Ovary (tissue), 9 donors: ENCODE results near the gene MLF2. TPM values are rescaled to one million over a fixed set of nuclear protein-coding genes. Genes with fewer than 3 reads are reported as not detected.
A peak's percentile ranks its signal among the peaks of the same experiment; 100 is the strongest.

Experiments
- DNase-seq, 5 donors: peaks; one replicate each; pipeline ENCODE4 v3.0.0-alpha.2; 2019 to 2020
- H3K27ac ChIP-seq, 2 donors: fragments of 200-600 bp; one replicate each; pipeline versions ENCODE4 v1.5.1 to v1.8.0; 2019 to 2022
- H3K27me3 ChIP-seq: fragments of 200-600 bp; one replicate; pipeline ENCODE4 v1.8.0; 2022
- H3K36me3 ChIP-seq: fragments of 200-600 bp; sonication (generic); one replicate; pipeline ENCODE4 v1.5.1; 2019
- H3K4me1 ChIP-seq: one replicate; pipeline ENCODE4 v1.8.1; 2013; ENCODE audit warnings: mild to moderate bottlenecking, moderate library complexity; ENCODE audit not compliant: insufficient read depth
- H3K4me3 ChIP-seq: fragments of 200-600 bp; sonication (generic); one replicate; pipeline ENCODE4 v1.5.1; 2017
- H3K9me3 ChIP-seq, 2 donors: fragments of 200-600 bp in 1 of 2; sonication (generic) in 1 of 2; one replicate each; pipeline versions ENCODE4 v1.5.1 to v1.8.1; 2013 to 2019; ENCODE audit warnings: mild to moderate bottlenecking in 1 of 2, moderate library complexity in 1 of 2
- CTCF ChIP-seq, 3 donors: fragments of 450-650 bp in 2 of 3; fragments of 200-600 bp in 1 of 3; IDR thresholded peaks; one replicate each; pipeline versions ENCODE4 v1.5.1 to v1.8.0; 2016 to 2022; ENCODE audit warnings: antibody characterized with exemption in 3 of 3, mild to moderate bottlenecking in 1 of 3
- EP300 ChIP-seq: sonication (generic); formaldehyde crosslinking; IDR thresholded peaks from one replicate; pipeline ENCODE4 v1.6.1; 2017; ENCODE audit warnings: antibody characterized with exemption
- POLR2A ChIP-seq: fragments of 450-650 bp; IDR thresholded peaks from one replicate; pipeline ENCODE4 v1.6.1; 2017; ENCODE audit warnings: antibody characterized with exemption, mild to moderate bottlenecking, moderate library complexity
- WGBS, 3 donors: extraction: QIAGEN DNeasy Blood & Tissue Kit in 1 of 3; methylation state at CpG; one replicate each; pipeline versions ENCODE4 v1.1.5 to v1.1.7; 2013 to 2017; 5-methylcytosine and 5-hydroxymethylcytosine counted together
- intact Hi-C, 4 donors: fragments of 100-400 bp; cut with DNase I; formaldehyde crosslinking; loops; one replicate each; pipeline versions ENCODE4 v1.11.0 to v1.15.1; 2022 to 2023
- polyA plus RNA-seq, 2 donors: library from polyadenylated mRNA; stranded (reverse); fragments of 200-250 nt in 1 of 2; fragments of 350-450 nt in 1 of 2; fragmentation: Illumina TruSeq in 1 of 2; extraction: RNeasy Lipid Tissue Mini Kit (QIAGEN cat#74804) in 1 of 2; gene quantifications; one replicate each; pipeline ENCODE4 v1.2.3, GENCODE V29; 2013 to 2014
- total RNA-seq, 7 donors: library from RNA; depleted of rRNA in 2 of 7; stranded (reverse); fragments of >200 nt in 2 of 7; fragmentation: NEBNext Ultra II Directional in 3 of 7; extraction: Animal tissue kit (Norgen Biotek cat#: 25700) in 3 of 7; gene quantifications; one replicate each; pipeline versions ENCODE4 v1.1.0 to v1.2.4, GENCODE V29; 2016 to 2023
- donor health status: DM: no; HTN: no; CAD: no; lungs with moderate emphysema.
- donor health status: DM: no; HTN: no; CAD: no.
- donor health status: Bipolar disorder and iron deficiency.
- donor health status: DM: yes; HTN: yes; CAD: no.
- donor health status: DM: no; HTN: no; CAD: no.
- donor health status: DM: yes; HTN: yes; CAD: no.

The MLF2 gene
- total and polyA plus RNA-seq, 9 donors, result 64.1 to 162 (median 140) TPM

DNA sequence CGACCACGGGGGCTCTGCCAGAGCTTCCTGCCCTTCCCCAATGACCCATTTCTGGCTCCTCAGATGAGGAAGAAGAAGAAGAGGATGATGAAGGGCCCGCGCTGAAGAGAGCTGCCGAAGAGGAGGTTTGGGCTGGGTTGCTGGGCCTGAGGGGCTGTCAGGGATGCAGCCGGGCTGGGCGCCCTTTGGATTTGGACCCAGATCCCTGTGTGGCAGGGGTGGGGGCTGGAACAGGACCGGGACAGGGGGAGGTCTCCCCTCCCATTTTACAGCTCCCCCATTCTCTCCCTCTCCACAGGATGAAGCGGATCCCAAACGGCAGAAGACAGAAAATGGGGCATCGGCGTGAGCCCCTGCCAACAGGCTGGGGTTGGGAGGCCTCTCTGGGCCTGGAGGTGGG, 17.2 kb upstream of the MLF2 start:
- WGBS, 3 donors, result 65 to 74% (median 65%) methylated on average over 12 of the region's 12 CpGs
- intact Hi-C loops, result loop anchor here in 1 of 4 donors (10.0 kb wide), 1 partner anchor 215 kb away; the partner anchor contains the start of gene IFFO1
- Histone ChIP-seq H3K9me3 (no peaks in the 10 kb centered on the region), H3K4me1 (peaks cover 19% of the 10 kb centered on the region), H3K27ac (peak overlapping the region in 1 of 2 donors; percentile 22), H3K27me3 (no peaks in the 10 kb centered on the region), H3K36me3 (no peaks in the 10 kb centered on the region), H3K4me3 (no peak overlapping the region)
- TF ChIP-seq EP300 (no peak), POLR2A (no peak), CTCF (IDR thresholded peaks at IDR 0.05) (no peak)
- no peak for DNase-seq

- H3K9me3 ChIP-seq, result no peaks in the 10 kb centered on the region
- H3K36me3 ChIP-seq, result no peaks in the 10 kb centered on the region
- no peak overlapping the region for H3K4me3 ChIP-seq
- 26 to 39% (median 35%) methylated on average over 4 of the region's 4 CpGs for WGBS, 3 donors
- H3K27me3 ChIP-seq, result no peaks in the 10 kb centered on the region
- intact Hi-C loops, result loop anchor here in 1 of 4 donors (10.0 kb wide), 1 partner anchor 215 kb away; the partner anchor contains the start of gene IFFO1
- peak overlapping the region in 1 of 2 donors; percentile 91 for H3K27ac ChIP-seq
- DNase-seq, result no peak
- TF ChIP-seq EP300, result no peak
- TF ChIP-seq POLR2A, result no peak
- no peak for TF ChIP-seq CTCF (IDR thresholded peaks at IDR 0.05)
- peaks cover 21% of the 10 kb centered on the region for H3K4me1 ChIP-seq
Observed at GRCh38 chr12:6769666-6770065, 16.7 kb upstream of the MLF2 start.

GRCh38 chr12:6768990-6769389, 16.0 kb upstream of the MLF2 start:
- TF ChIP-seq POLR2A, result peak; percentile 10
- no peak for TF ChIP-seq CTCF (IDR thresholded peaks at IDR 0.05)
- TF ChIP-seq EP300, result no peak
- Histone ChIP-seq H3K4me3 (peak overlapping the region; percentile 68), H3K4me1 (peaks cover 24% of the 10 kb centered on the region), H3K27me3 (no peaks in the 10 kb centered on the region), H3K27ac (peak overlapping the region; percentile 91 to 100), H3K9me3 (no peaks in the 10 kb centered on the region), H3K36me3 (no peaks in the 10 kb centered on the region)
- DNase-seq, result peak; percentile 66 to 78 (median 73)
- intact Hi-C loops, result no loop called here
- 18 to 31% (median 31%) methylated on average over 6 of the region's 6 CpGs for WGBS, 3 donors

DNA sequence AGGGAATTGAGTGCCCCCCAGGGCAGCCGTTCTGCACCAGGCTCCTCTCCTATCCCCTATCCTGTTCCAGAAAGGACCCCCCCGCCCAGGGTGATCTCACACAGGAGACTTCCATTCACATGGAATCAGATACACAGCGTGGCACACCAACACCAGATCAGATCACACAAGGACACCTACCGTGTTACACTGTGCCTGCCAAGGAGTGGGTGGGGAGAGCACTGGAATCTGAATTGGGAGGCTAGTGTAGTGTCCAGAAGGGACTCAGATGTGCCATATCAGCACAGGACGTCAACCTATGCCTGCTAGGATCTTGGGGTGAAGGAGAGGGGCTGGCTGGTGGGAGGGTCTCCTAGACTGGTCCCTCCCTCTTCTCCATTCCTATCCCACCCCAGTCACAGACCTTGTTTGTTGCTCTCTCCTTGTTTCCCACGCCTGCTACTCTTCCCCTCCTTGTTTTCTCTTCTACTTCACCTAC, 15.5 kb upstream of the MLF2 start:
- TF ChIP-seq EP300, result no peak
- TF ChIP-seq CTCF (IDR thresholded peaks at IDR 0.05), result no peak
- TF ChIP-seq POLR2A, result no peak
- Histone ChIP-seq H3K4me3 (peak overlapping the region; percentile 68), H3K9me3 (no peaks in the 10 kb centered on the region), H3K27ac (peak overlapping the region; percentile 91 to 100), H3K4me1 (peaks cover 28% of the 10 kb centered on the region), H3K27me3 (no peaks in the 10 kb centered on the region), H3K36me3 (no peaks in the 10 kb centered on the region)
- intact Hi-C loops, result no loop called here
- 8 to 15% (median 12%) methylated on average over 6 of the region's 6 CpGs for WGBS, 3 donors
- peak in 1 of 5 donors; percentile 43 for DNase-seq
